Neuronal stem cell (in vitro differentiated cells): Measurements from ENCODE around the gene TRPM7.

Experiments
- DNase-seq: peaks from one replicate; pipeline ENCODE4 v3.0.0-alpha.2; 2013; ENCODE audit warnings: low spot score
- H2AFZ ChIP-seq: one replicate; pipeline ENCODE4 v1.6.1; 2013; ENCODE audit warnings: mild to moderate bottlenecking, low read length, inconsistent platforms
- H2AK5ac ChIP-seq: 2 replicates; pipeline ENCODE4 v1.6.1; 2013; ENCODE audit warnings: low read depth, mild to moderate bottlenecking, inconsistent platforms, low read length, moderate library complexity, mixed read lengths
- H2BK120ac ChIP-seq: 2 replicates; pipeline ENCODE4 v1.6.1; 2013; ENCODE audit warnings: low read depth, mild to moderate bottlenecking, inconsistent platforms, low read length, moderate library complexity, mixed read lengths
- H2BK12ac ChIP-seq: one replicate; pipeline ENCODE4 v1.6.1; 2013; ENCODE audit warnings: low read length, inconsistent platforms
- H2BK15ac ChIP-seq: 2 replicates; pipeline ENCODE4 v1.6.1; 2013; ENCODE audit warnings: mild to moderate bottlenecking, low read length, inconsistent platforms, mixed read lengths
- H2BK5ac ChIP-seq: one replicate; pipeline ENCODE4 v1.6.1; 2013; ENCODE audit warnings: inconsistent platforms, mild to moderate bottlenecking, low read length, moderate library complexity
- H3K14ac ChIP-seq: one replicate; pipeline ENCODE4 v1.6.1; 2013; ENCODE audit warnings: low read length, inconsistent platforms
- H3K18ac ChIP-seq: 2 replicates; pipeline ENCODE4 v1.6.1; 2013; ENCODE audit warnings: low read length, inconsistent platforms
- H3K23ac ChIP-seq: 2 replicates; pipeline ENCODE4 v1.6.1; 2013; ENCODE audit warnings: low read depth, mild to moderate bottlenecking, mixed read lengths, low read length, inconsistent platforms; ENCODE audit not compliant: poor library complexity
- H3K27ac ChIP-seq: replicated peaks from 3 replicates; pipeline ENCODE4 v1.5.1; 2013; ENCODE audit warnings: low read length, inconsistent platforms
- H3K27me3 ChIP-seq, 3 experiments: 2 replicates each; pipeline ENCODE4 v1.6.1; 2013; ENCODE audit warnings: low read length in 3 of 3, mild to moderate bottlenecking in 2 of 3, inconsistent platforms in 1 of 3, low read depth in 1 of 3, mixed read lengths in 1 of 3, moderate library complexity in 1 of 3; ENCODE audit not compliant: control insufficient read depth in 3 of 3, insufficient read depth in 3 of 3
- H3K36me3 ChIP-seq, 2 donors: replicated peaks in 1 of 2; 2 replicates each; pipeline ENCODE4 v1.6.1; 2013; ENCODE audit warnings: low read length in 2 of 2; ENCODE audit not compliant: control insufficient read depth in 2 of 2, insufficient read depth in 2 of 2
- H3K4ac ChIP-seq: 2 replicates; pipeline ENCODE4 v1.6.1; 2013; ENCODE audit warnings: inconsistent platforms, mild to moderate bottlenecking, low read length, moderate library complexity
- H3K4me1 ChIP-seq, 2 donors: 1 replicate in 1 of 2; 2 replicates in 1 of 2; pipeline ENCODE4 v1.6.1; 2013; ENCODE audit warnings: low read length in 2 of 2, low read depth in 1 of 2; ENCODE audit not compliant: control insufficient read depth in 2 of 2, insufficient read depth in 1 of 2
- H3K4me2 ChIP-seq: one replicate; pipeline ENCODE4 v1.6.1; 2013; ENCODE audit warnings: mild to moderate bottlenecking, low read length, inconsistent platforms; ENCODE audit not compliant: insufficient read depth, poor library complexity, severe bottlenecking
- H3K4me3 ChIP-seq, 2 donors: 2 replicates each; pipeline ENCODE4 v1.5.1; 2013; ENCODE audit warnings: low read length in 2 of 2, mild to moderate bottlenecking in 2 of 2, inconsistent platforms in 1 of 2, moderate library complexity in 1 of 2
- H3K79me1 ChIP-seq: one replicate; pipeline ENCODE4 v1.6.1; 2013; ENCODE audit warnings: low read depth, mild to moderate bottlenecking, inconsistent platforms, low read length, moderate library complexity
- H3K9ac ChIP-seq: one replicate; pipeline ENCODE4 v1.6.1; 2013; ENCODE audit warnings: mild to moderate bottlenecking, low read depth, low read length, inconsistent platforms; ENCODE audit not compliant: poor library complexity
- H3K9me3 ChIP-seq, 2 donors: replicated peaks in 1 of 2; 2 replicates each; pipeline versions ENCODE3 to v1.6.1; 2013; ENCODE audit warnings: low read length in 2 of 2, mild to moderate bottlenecking in 2 of 2, inconsistent platforms in 1 of 2, low read depth in 1 of 2, mixed read lengths in 1 of 2, moderate library complexity in 1 of 2; ENCODE audit not compliant: control insufficient read depth in 2 of 2, insufficient read depth in 1 of 2
- H4K8ac ChIP-seq: one replicate; pipeline ENCODE4 v1.6.1; 2013; ENCODE audit warnings: low read depth, mild to moderate bottlenecking, inconsistent platforms, low read length, moderate library complexity
- H4K91ac ChIP-seq: one replicate; pipeline ENCODE4 v1.6.1; 2013; ENCODE audit warnings: low read length, low read depth, mild to moderate bottlenecking, inconsistent platforms; ENCODE audit not compliant: poor library complexity
- WGBS, 2 donors: extraction: QIAGEN DNeasy Blood & Tissue Kit; methylation state at CpG; one replicate each; pipeline ENCODE4 v1.1.7; 2013; ENCODE audit warnings: missing lambda C conversion rate in 2 of 2, mixed read lengths in 1 of 2; ENCODE audit not compliant: insufficient read length in 2 of 2, insufficient replicate concordance in 1 of 2; ENCODE audit errors: extremely low coverage in 2 of 2; 5-methylcytosine and 5-hydroxymethylcytosine counted together

The TRPM7 gene

GRCh38 chr15:50549326-50549725, 137.3 kb downstream of the TRPM7 start:
- no peak overlapping the region for H2BK120ac ChIP-seq
- H3K27ac ChIP-seq, result no peak overlapping the region
- H3K4ac ChIP-seq, result no peak overlapping the region
- no peak overlapping the region for H3K18ac ChIP-seq
- DNase-seq, result no peak
- no peak overlapping the region for H2BK12ac ChIP-seq
- no peaks in the 10 kb centered on the region for H3K27me3 ChIP-seq
- H3K79me1 ChIP-seq, result no peaks in the 10 kb centered on the region
- no peak overlapping the region for H2AFZ ChIP-seq
- H3K4me3 ChIP-seq, result no peak overlapping the region
- H3K23ac ChIP-seq, result no peak overlapping the region
- WGBS, 2 donors, result no CpG with 5 or more reads among the region's 7 CpGs
- peaks cover 0 to 2% of the 10 kb centered on the region in 2 donors for H3K4me1 ChIP-seq
- no peak overlapping the region for H2AK5ac ChIP-seq
- no peaks in the 10 kb centered on the region for H3K9me3 ChIP-seq
- H3K9ac ChIP-seq, result no peak overlapping the region
- no peak overlapping the region for H2BK5ac ChIP-seq
- no peak overlapping the region for H3K14ac ChIP-seq
- H3K4me2 ChIP-seq, result no peak overlapping the region
- H3K36me3 ChIP-seq, result no peaks in the 10 kb centered on the region
- no peak overlapping the region for H4K91ac ChIP-seq
- H4K8ac ChIP-seq, result no peak overlapping the region
- H2BK15ac ChIP-seq, result no peak overlapping the region

GRCh38 chr15:50546566-50546965, 140.0 kb downstream of the TRPM7 start, which contains the start of gene USP50:
Gene USP50 (minus strand): TSS chr15:50546666. CDS start chr15:50546525, 141 bp downstream.
- H3K23ac ChIP-seq, result no peak within 1 kb of the TSS
- H3K27ac ChIP-seq, result no peak within 1 kb of the TSS
- no peak within 1 kb of the TSS for H3K4me3 ChIP-seq
- H2BK12ac ChIP-seq, result no peak within 1 kb of the TSS
- H3K27me3 ChIP-seq, result no peaks in the 10 kb centered on the region
- no peak within 1 kb of the TSS for H3K18ac ChIP-seq
- H3K36me3 ChIP-seq, result no peaks in the 10 kb centered on the region
- H4K91ac ChIP-seq, result no peak within 1 kb of the TSS
- H3K14ac ChIP-seq, result no peak within 1 kb of the TSS
- no peak within 1 kb of the TSS for H3K4me2 ChIP-seq
- no peak within 1 kb of the TSS for H3K4ac ChIP-seq
- no peaks in the 10 kb centered on the region for H3K9me3 ChIP-seq
- no peak within 1 kb of the TSS for H2AFZ ChIP-seq
- H2BK15ac ChIP-seq, result no peak within 1 kb of the TSS
- H3K9ac ChIP-seq, result no peak within 1 kb of the TSS
- H3K79me1 ChIP-seq, result no peaks in the 10 kb centered on the region
- no peak within 1 kb of the TSS for H2AK5ac ChIP-seq
- no peak within 1 kb of the TSS for H2BK120ac ChIP-seq
- WGBS, 2 donors, result no CpG with 5 or more reads among the region's 5 CpGs
- DNase-seq, result no peak
- no peak within 1 kb of the TSS for H2BK5ac ChIP-seq
- H3K4me1 ChIP-seq, result peaks cover 0 to 2% of the 10 kb centered on the region in 2 donors
- H4K8ac ChIP-seq, result no peak within 1 kb of the TSS

GRCh38 chr15:50544368-50544767, 142.2 kb downstream of the TRPM7 start:
- H4K91ac ChIP-seq, result no peak overlapping the region
- no peak overlapping the region for H2BK12ac ChIP-seq
- no peak overlapping the region for H3K4me3 ChIP-seq
- H2AK5ac ChIP-seq, result no peak overlapping the region
- no peak overlapping the region for H2BK15ac ChIP-seq
- H3K18ac ChIP-seq, result no peak overlapping the region
- no peak overlapping the region for H3K27ac ChIP-seq
- no peak overlapping the region for H3K4ac ChIP-seq
- no CpG with 5 or more reads among the region's 5 CpGs for WGBS, 2 donors
- H3K14ac ChIP-seq, result no peak overlapping the region
- H3K9ac ChIP-seq, result no peak overlapping the region
- DNase-seq, result no peak
- H2AFZ ChIP-seq, result no peak overlapping the region
- H3K4me1 ChIP-seq, result peaks cover 0 to 2% of the 10 kb centered on the region in 2 donors
- H3K27me3 ChIP-seq, result no peaks in the 10 kb centered on the region
- no peak overlapping the region for H3K23ac ChIP-seq
- peaks cover 2% of the 10 kb centered on the region for H3K79me1 ChIP-seq
- no peak overlapping the region for H4K8ac ChIP-seq
- H2BK5ac ChIP-seq, result no peak overlapping the region
- H3K4me2 ChIP-seq, result no peak overlapping the region
- no peaks in the 10 kb centered on the region for H3K36me3 ChIP-seq
- H2BK120ac ChIP-seq, result no peak overlapping the region
- no peaks in the 10 kb centered on the region for H3K9me3 ChIP-seq

GRCh38 chr15:50543556-50543955, 143.0 kb downstream of the TRPM7 start:
- Histone ChIP-seq H3K4me3 (no peak overlapping the region), H2AK5ac (no peak overlapping the region), H3K27me3 (no peaks in the 10 kb centered on the region), H4K91ac (no peak overlapping the region), H2BK120ac (no peak overlapping the region), H3K4ac (no peak overlapping the region), H3K23ac (no peak overlapping the region), H3K79me1 (peaks cover 3% of the 10 kb centered on the region), H4K8ac (no peak overlapping the region), H2BK12ac (no peak overlapping the region), H2BK15ac (no peak overlapping the region), H3K4me2 (no peak overlapping the region), H3K9ac (no peak overlapping the region), H3K36me3 (no peaks in the 10 kb centered on the region), H2AFZ (no peak overlapping the region), H3K27ac (no peak overlapping the region), H3K9me3 (no peaks in the 10 kb centered on the region), H3K4me1 (peaks cover 0 to 2% of the 10 kb centered on the region in 2 donors), H2BK5ac (no peak overlapping the region), H3K18ac (no peak overlapping the region), H3K14ac (no peak overlapping the region)
- no CpG with 5 or more reads among the region's 3 CpGs for WGBS, 2 donors
- no peak for DNase-seq
